CD4-positive, alpha-beta T cell treated with Interferon gamma for 1 hour (primary cell): Measurements from ENCODE around the gene ASXL1.
"Not testable (repeated sequence)": the region's sequence is repeated elsewhere in the genome, so short reads cannot be mapped to it uniquely, and the experiment has no call there.

Experiments
- DNase-seq: peaks from one replicate; pipeline ENCODE4 v3.0.0-alpha.2; 2020

Gene ASXL1

DNA sequence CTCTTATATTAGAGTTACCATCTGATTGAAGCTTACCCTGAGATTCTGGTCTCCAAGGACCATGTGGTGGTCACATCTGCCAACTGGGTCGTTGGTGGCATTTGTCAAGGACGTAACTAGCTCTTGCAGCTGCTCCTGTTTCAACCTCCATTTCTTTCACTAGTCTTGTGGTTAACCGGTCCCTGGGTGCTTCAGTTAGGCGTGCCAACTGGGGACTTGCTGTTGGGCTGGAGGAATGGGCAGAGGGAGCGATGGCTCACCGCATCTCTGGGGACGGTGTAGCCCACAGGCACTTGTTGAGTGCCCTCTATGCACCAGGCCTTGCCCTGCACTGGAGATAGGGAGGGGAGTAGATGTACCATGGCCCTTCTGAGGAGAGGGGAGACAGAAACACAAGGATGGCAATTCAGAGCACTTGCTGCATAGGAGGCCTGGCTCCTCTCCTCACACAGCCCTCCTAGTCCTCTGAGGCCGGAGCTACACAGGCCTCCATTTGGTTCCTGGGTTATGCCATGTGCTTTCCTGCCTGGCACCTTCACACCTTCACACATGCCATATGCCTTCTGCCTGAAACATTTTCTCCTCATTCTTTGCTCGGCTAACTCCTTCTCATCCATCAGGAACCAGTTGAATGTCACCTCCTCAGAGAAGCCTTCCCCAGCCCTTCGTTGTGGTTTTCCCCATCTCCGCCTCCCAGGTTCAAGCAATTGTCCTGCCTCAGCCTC, 20.0 kb upstream of the ASXL1 start:
- DNase-seq, result no peak

- DNase-seq, result no peak
Observed at GRCh38 chr20:32338665-32339064, 19.5 kb upstream of the ASXL1 start.

- DNase-seq, result no peak
Observed at GRCh38 chr20:32339116-32339515, 19.0 kb upstream of the ASXL1 start.

GRCh38 chr20:32341053-32341452, 17.1 kb upstream of the ASXL1 start:
- DNase-seq, result not testable (repeated sequence)

- DNase-seq, result no peak
Observed at GRCh38 chr20:32343439-32343838, 14.7 kb upstream of the ASXL1 start.

GRCh38 chr20:32344835-32345506, 13.2 kb upstream of the ASXL1 start:
- no peak for DNase-seq

DNA sequence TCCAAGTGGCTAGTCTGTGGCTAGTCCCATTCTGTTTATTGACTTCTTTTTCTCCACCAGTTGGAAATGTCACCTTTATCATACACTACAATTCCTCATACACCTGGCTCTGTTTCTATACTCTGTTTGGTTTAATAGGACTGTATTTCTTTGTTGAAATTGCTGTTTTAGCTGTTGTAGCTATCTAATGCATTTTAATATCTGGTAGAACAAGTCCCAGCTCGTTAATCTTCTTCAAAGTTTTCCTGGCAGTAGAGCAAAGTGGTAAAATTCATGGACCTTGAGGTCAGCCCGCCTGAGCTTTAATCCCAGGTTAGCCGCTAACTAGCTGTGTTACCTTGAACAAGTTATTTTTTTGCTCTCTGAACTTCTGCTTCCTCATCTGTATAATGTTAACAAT, 9.9 kb upstream of the ASXL1 start:
- DNase-seq, result no peak

- DNase-seq, result no peak
Observed at GRCh38 chr20:32350421-32350820, 7.7 kb upstream of the ASXL1 start.

DNA sequence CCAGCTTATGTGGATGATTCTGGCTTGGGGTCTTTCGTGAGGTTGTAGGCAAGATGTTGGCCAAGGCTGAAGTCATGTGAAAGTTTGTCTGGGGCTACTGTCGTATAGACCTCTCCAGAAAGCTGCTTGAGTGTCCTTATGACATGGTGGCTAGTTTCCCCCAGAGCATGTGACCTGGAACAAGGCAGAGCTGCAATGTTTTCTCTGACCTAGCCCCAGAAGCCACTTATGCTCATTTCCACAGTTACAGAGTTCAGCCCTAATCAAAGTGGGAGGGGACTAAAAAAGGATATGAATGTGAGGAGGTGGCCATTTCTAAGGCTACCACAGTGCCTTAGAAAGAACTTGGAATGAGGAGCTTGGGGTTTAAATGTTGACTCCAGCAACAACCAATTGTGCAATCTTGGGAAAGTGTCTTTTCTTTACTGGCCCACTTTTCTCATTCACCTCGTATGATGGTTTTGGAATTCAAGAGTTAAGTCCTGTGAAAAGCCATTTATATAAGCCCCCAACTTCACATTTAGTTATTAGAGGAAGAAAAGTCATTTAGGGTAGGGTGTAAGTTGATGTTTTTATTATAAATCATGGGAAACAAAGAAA, 5.9 kb upstream of the ASXL1 start:
- DNase-seq, result no peak

DNA sequence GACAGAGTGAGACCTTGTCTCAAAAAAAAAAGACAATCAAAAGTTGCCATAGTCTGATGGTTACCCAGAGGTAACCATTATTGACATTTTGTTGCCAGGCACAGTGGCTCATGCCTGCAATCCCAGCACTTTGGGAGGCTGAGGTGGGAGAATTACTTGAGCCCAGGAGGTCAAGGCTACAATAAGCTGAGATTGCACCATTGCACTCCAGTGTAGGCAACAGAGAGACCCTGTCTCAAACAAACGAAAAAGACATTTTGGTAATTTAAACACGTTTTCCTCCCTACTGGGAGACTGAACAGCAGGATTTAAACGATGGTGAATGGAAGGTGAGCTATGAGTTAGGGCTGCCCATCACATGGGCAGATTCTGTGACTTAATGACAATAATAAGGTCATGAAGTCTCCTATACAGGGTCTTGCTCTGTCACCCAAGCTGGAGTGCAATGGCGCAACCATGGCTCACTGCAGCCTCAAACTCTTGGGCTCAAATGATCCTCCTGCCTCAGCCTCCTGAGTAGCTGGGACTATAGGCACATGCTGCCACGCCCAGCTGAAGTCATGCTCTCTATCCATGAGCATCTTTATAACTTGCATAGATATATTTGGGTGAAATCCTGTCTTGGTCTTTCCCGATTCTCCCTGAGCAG, 4.2 kb upstream of the ASXL1 start:
- no peak for DNase-seq

DNA sequence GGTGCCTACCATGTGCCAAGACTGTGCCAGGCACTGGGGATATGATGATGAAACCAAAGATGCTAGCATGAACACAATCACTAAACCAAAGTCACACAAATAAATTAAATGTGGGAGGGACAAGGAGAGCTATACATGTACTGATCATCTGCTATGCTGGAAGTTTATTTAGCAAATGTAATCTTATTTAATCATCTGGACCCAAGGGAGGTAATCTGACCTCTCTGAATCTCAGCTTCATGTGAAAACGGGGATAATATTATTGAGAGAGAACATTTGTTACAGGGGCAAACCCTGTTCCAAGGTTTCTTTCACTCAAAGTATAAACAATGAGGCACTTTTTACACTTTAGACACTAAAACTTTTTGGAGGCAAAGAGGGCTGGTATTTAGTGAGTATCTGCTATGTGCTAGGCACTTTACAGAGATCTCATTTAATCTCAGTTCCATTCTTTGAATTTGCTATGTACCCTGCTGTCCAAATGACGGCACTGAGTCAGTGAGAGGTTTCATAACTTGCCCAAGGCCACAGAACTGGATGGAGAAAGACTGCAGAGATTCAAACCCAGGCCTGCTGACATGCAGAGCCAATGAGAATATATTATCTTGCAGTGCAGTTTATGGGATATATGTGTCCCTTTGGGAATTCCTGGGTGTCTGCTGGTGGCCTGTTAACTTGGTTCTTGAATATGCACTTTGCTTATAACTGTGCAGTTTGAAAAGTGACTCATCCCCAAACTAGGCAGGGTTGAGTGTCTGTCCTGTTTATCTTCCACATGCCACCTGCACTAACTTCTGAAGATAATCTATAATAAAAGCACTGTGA, 3.3 kb upstream of the ASXL1 start:
- DNase-seq, result no peak

DNA sequence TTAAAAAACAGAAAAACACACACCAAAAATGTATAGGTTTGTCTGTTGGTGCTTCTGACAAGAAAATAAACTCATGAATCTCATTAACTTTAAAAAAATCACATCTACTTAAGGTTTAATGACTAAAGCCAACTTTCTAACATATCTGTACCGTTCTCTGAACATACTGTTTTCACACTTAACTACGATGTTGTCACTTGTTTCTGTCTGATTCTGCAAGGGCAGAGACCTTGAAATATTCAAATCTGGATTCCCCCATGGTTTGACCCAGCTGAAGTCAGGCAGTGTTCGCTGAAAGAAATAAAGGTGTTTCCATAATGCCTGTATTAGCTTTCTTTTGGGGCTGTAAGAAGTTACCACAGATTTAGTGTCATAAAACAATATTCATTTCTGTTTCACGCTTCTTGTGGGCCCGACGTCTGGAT, 2.7 kb upstream of the ASXL1 start:
- no peak for DNase-seq

- not testable (repeated sequence) for DNase-seq
Observed at GRCh38 chr20:32355907-32356621, 2.1 kb upstream of the ASXL1 start.

GRCh38 chr20:32356622-32357374, 1.3 kb upstream of the ASXL1 start:
- no peak for DNase-seq

DNA sequence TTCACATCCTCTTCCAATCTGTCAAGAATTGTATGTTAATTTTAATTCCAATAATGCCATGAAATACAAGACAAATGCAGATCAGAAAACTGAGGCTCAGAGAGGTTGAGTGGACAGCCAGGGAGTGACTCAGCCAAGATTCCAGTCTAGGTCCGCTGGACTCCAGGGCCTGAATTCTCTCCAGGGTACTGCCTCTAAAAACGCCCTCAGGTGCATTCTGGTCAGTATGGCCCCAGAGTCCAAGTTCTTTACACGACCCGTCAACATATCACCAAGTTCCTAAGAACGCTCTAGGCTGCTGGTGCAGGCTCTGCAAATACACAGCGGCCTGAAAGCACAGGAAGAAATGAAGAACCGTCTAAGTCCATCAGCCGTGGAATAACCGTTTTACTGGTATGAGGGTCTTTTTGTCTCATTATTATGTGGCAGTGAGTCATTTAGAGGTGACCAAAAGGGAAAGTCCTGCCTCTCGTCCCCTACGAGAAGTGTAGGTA, 709 bp upstream of the ASXL1 start:
- DNase-seq, result no peak

- DNase-seq, result no peak
Observed at GRCh38 chr20:32358632-32358882, 426 bp downstream of the ASXL1 start.

DNA sequence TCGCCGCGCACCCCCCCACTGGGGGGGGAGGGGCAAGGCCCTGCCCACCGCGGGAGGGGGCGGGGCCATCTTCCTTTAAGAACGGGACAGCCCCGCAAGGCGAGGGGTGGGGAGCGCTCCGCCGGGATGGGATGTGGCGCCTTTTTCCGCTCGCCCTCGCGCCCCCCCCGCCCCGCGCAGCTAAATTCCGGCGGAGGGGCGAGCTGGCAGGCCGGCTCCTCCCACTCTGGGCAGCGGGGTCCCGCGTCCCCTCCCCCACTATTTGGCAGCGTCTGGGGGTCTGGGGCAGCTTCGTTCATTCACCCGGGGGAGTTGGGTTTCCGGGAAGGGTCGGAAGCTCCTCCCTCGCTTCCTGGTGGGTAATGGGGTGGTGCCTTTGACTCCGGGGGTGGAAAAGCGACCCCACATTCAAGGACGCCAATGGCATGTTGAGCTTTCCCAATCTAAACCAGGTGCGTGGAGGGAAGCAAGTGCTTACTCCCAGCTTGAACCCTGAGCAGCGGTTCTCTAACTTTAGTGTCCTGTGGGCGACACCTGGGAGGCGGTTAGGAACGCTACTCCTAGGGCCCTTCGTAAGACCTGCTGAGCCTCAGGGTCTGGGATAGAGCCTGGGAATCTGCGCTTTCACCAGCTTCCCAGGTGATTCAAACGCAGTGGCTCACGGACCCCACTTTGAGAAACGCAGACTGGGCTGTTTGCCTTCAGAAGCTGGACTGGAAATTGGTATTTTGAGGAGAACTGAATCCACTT, 927 bp downstream of the ASXL1 start:
- peak; percentile 68 for DNase-seq

- DNase-seq, result no peak
Observed at GRCh38 chr20:32359633-32360332, 1.7 kb downstream of the ASXL1 start.

DNA sequence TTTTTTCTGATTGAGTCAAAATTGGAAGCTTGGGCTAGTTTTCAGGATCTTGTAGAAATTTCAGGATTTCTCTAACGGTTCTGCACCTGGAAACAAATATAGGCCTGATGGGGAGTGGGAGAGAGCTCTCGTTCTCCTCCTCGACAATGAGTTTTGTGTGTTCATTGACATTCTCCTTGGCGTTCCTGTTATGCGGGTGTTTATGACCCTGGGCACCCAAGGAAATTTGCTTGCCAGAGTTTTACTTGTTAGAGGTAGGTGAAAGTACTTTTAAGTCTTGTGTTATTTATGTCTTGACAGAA, 2.2 kb downstream of the ASXL1 start:
- no peak for DNase-seq

DNA sequence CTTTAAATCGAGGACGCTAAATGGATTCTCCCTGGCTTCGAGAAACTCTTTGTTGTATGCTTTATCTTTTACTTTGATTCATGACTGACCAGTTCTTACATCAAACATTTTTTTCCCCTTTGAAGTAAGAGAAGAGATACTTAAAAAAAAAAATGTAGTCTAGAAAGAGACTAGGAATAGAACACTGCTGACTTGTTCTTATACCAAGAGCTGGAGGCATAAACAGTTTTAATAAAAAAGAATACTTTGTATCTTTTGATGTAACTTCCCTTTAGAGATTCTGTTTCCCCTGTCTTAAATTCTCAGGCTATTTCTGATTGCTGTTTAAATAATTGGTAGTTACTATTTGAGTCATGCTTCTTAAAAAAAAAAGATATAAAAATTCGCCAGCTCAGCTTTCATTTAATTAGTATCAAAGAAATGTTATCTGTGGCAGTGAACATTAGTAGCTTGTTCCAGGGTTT, 4.8 kb downstream of the ASXL1 start:
- no peak for DNase-seq
